HepG2 (cell line): ENCODE measurements around the gene CST3. TPM values are rescaled to one million over a fixed set of nuclear protein-coding genes. Genes with fewer than 3 reads are reported as not detected.

ENCODE experiments used
- BCL6 ChIP-seq: IDR thresholded peaks from 2 replicates; pipeline ENCODE4 v1.6.1; 2016; ENCODE audit warnings: missing genetic modification reagents, missing compliant biosample characterization
- CENPT ChIP-seq: sonication (generic); formaldehyde crosslinking; IDR thresholded peaks from 2 replicates; pipeline ENCODE4 v1.8.0; 2022; ENCODE audit warnings: low read depth, mild to moderate bottlenecking, moderate library complexity, missing genetic modification reagents
- E2F1 ChIP-seq: sonication (generic); formaldehyde crosslinking; IDR thresholded peaks from 2 replicates; pipeline ENCODE4 v1.5.0; 2020; ENCODE audit warnings: missing genetic modification reagents
- KLF9 ChIP-seq: IDR thresholded peaks from 2 replicates; pipeline ENCODE4 v1.6.1; 2016; ENCODE audit warnings: low read depth
- MBNL3 ChIP-seq: fragments of 250-450 bp; sonication (Bioruptor Pico); conservative IDR thresholded peaks from 2 replicates; pipeline ENCODE4 v1.8.0; 2022; ENCODE audit warnings: mild to moderate bottlenecking, inconsistent platforms
- NKX3-1 ChIP-seq: sonication (generic); formaldehyde crosslinking; IDR thresholded peaks from 2 replicates; pipeline ENCODE4 v1.5.0; 2020; ENCODE audit warnings: missing genetic modification reagents
- POGK ChIP-seq: sonication (generic); formaldehyde crosslinking; conservative IDR thresholded peaks from 2 replicates; pipeline ENCODE4 v1.8.0; 2022; ENCODE audit warnings: mild to moderate bottlenecking, moderate library complexity, missing genetic modification reagents
- RBFOX2 ChIP-seq: fragments of 200-400 bp; formaldehyde crosslinking; IDR thresholded peaks from 2 replicates; pipeline ENCODE4 v1.6.1; 2017; ENCODE audit warnings: low read depth, mild to moderate bottlenecking, low read length
- THAP11 ChIP-seq: IDR thresholded peaks from 2 replicates; pipeline ENCODE4 v1.6.1; 2016; ENCODE audit warnings: missing biosample characterization, missing genetic modification reagents
- ZC3H13 ChIP-seq: sonication (generic); formaldehyde crosslinking; IDR thresholded peaks from 2 replicates; pipeline ENCODE4 v1.8.1; 2023; ENCODE audit warnings: mild to moderate bottlenecking, missing genetic modification reagents, moderate library complexity
- ZNF280B ChIP-seq: sonication (generic); formaldehyde crosslinking; IDR thresholded peaks from 2 replicates; pipeline ENCODE4 v1.5.0; 2020; ENCODE audit warnings: missing genetic modification reagents, mild to moderate bottlenecking, borderline replicate concordance
- ZSCAN20 ChIP-seq: sonication (generic); formaldehyde crosslinking; IDR thresholded peaks from 2 replicates; pipeline ENCODE4 v1.4.0; 2020; ENCODE audit warnings: missing genetic modification reagents, mild to moderate bottlenecking, borderline replicate concordance
- polyA plus RNA-seq, 8 experiments: library from polyadenylated mRNA; depleted of rRNA in 3 of 8; stranded (reverse) in 7 of 8; unstranded in 1 of 8; fragments of >200 nt; fragmentation: Illumina TruSeq in 4 of 8; extraction: Trizol in 4 of 8; gene quantifications; 2 replicates each; pipeline versions ENCODE4 v1.2.1 to v1.2.3, GENCODE V29; 2011 to 2016; ENCODE audit warnings: low read depth in 4 of 8, missing spikeins in 1 of 8, mixed read lengths in 1 of 8; ENCODE audit not compliant: insufficient read depth in 1 of 8
- total RNA-seq, 5 experiments: library from RNA; depleted of rRNA; stranded (reverse); fragments of >200 nt; fragmentation: Illumina TruSeq; extraction: Trizol; gene quantifications; 2 replicates each; pipeline ENCODE4 v1.2.3, GENCODE V29; 2016; ENCODE audit warnings: low read depth in 1 of 5
- TF ChIP-seq, protein P1 (sequence below): fragments of 450-650 bp; IDR thresholded peaks from 2 replicates; pipeline ENCODE4 v1.6.1; 2017; ENCODE audit warnings: mild to moderate bottlenecking

CST3 gene
- total and polyA plus RNA-seq, 2 of the 13 experiments (the other 11 are each of a cell fraction or from before 2014, with no cell fraction given) = 690 to 1,005 TPM

- TF ChIP-seq ZC3H13 (CRISPR knock-in tag) (0 out of 2 replicates have a peak, but pooled peaks have one; percentile 12), ZNF280B (CRISPR knock-in tag) (peak; percentile 54; the same call in 1 of the 2 replicates), RBFOX2 (peak; percentile 24; the same call in 1 of the 2 replicates), POGK (CRISPR knock-in tag) (no peak), BCL6 (CRISPR knock-in tag) (no peak), THAP11 (CRISPR knock-in tag) (no peak), CENPT (CRISPR knock-in tag) (peak; percentile 47; the same call in 1 of the 2 replicates), KLF9 (CRISPR knock-in tag) (no peak), E2F1 (CRISPR knock-in tag) (no peak), NKX3-1 (no peak), ZSCAN20 (CRISPR knock-in tag) (no peak), MBNL3 (no peak)
- TF ChIP-seq, protein P1, sequence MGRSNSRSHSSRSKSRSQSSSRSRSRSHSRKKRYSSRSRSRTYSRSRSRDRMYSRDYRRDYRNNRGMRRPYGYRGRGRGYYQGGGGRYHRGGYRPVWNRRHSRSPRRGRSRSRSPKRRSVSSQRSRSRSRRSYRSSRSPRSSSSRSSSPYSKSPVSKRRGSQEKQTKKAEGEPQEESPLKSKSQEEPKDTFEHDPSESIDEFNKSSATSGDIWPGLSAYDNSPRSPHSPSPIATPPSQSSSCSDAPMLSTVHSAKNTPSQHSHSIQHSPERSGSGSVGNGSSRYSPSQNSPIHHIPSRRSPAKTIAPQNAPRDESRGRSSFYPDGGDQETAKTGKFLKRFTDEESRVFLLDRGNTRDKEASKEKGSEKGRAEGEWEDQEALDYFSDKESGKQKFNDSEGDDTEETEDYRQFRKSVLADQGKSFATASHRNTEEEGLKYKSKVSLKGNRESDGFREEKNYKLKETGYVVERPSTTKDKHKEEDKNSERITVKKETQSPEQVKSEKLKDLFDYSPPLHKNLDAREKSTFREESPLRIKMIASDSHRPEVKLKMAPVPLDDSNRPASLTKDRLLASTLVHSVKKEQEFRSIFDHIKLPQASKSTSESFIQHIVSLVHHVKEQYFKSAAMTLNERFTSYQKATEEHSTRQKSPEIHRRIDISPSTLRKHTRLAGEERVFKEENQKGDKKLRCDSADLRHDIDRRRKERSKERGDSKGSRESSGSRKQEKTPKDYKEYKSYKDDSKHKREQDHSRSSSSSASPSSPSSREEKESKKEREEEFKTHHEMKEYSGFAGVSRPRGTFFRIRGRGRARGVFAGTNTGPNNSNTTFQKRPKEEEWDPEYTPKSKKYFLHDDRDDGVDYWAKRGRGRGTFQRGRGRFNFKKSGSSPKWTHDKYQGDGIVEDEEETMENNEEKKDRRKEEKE = no peak
These were observed 24.6 kb upstream of the CST3 start (continued) for GRCh38 chr20:23662276-23662870.
